ENCODE results near the gene SCN1A.
"Not testable (repeated sequence)": the region's sequence is repeated elsewhere in the genome, so short reads cannot be mapped to it uniquely, and the experiment has no call there.

Gene SCN1A

GRCh38 chr2:166135152-166135848, 7.5 kb upstream of the SCN1A start:
- no peak for DNase-seq (ENCODE audit: low read depth)

GRCh38 chr2:166134252-166135151, 6.7 kb upstream of the SCN1A start:
- no peak for DNase-seq (ENCODE audit: low read depth)

GRCh38 chr2:166133653-166134052, 5.8 kb upstream of the SCN1A start:
- DNase-seq (ENCODE audit: low read depth) = no peak

GRCh38 chr2:166128156-166128505, 311 bp upstream of the SCN1A start:
- no peak for DNase-seq (ENCODE audit: low read depth)

GRCh38 chr2:166126007-166126639, 1.7 kb downstream of the SCN1A start:
- peak; percentile 65 for DNase-seq (ENCODE audit: low read depth)

GRCh38 chr2:166125557-166125956, 2.3 kb downstream of the SCN1A start:
- DNase-seq (ENCODE audit: low read depth) = no peak

GRCh38 chr2:166118180-166118579, 9.6 kb downstream of the SCN1A start:
- DNase-seq (ENCODE audit: low read depth) = no peak

- no peak for DNase-seq (ENCODE audit: low read depth)
These were observed 10.3 kb downstream of the SCN1A start for GRCh38 chr2:166117491-166117890.

GRCh38 chr2:166115589-166115988, 12.2 kb downstream of the SCN1A start:
- no peak for DNase-seq (ENCODE audit: low read depth)

- DNase-seq (ENCODE audit: low read depth) = no peak
These were observed 15.6 kb downstream of the SCN1A start for GRCh38 chr2:166112193-166112605.

- no peak for DNase-seq (ENCODE audit: low read depth)
These were observed 21.3 kb downstream of the SCN1A start for GRCh38 chr2:166106431-166107015.

GRCh38 chr2:166104773-166105172, 23.0 kb downstream of the SCN1A start:
- DNase-seq (ENCODE audit: low read depth) = no peak

- no peak for DNase-seq (ENCODE audit: low read depth)
These were observed 23.7 kb downstream of the SCN1A start for GRCh38 chr2:166104084-166104483.

GRCh38 chr2:166103277-166103676, 24.5 kb downstream of the SCN1A start:
- not testable (repeated sequence) for DNase-seq (ENCODE audit: low read depth)

- no peak for DNase-seq (ENCODE audit: low read depth)
These were observed 33.5 kb downstream of the SCN1A start for GRCh38 chr2:166094325-166094724.

GRCh38 chr2:166092889-166093288, 34.9 kb downstream of the SCN1A start:
- DNase-seq (ENCODE audit: low read depth) = peak; percentile 3

- no peak for DNase-seq (ENCODE audit: low read depth)
These were observed 36.4 kb downstream of the SCN1A start for GRCh38 chr2:166091439-166091838.

- DNase-seq (ENCODE audit: low read depth) = no peak
These were observed 36.9 kb downstream of the SCN1A start for GRCh38 chr2:166090908-166091307.

- no peak for DNase-seq (ENCODE audit: low read depth)
These were observed 37.5 kb downstream of the SCN1A start for GRCh38 chr2:166090346-166090745.

GRCh38 chr2:166088634-166089033, 39.2 kb downstream of the SCN1A start:
- DNase-seq (ENCODE audit: low read depth) = no peak

GRCh38 chr2:166084301-166084700, 43.5 kb downstream of the SCN1A start:
- no peak for DNase-seq (ENCODE audit: low read depth)

GRCh38 chr2:166082736-166083135, 45.1 kb downstream of the SCN1A start:
- no peak for DNase-seq (ENCODE audit: low read depth)

- DNase-seq (ENCODE audit: low read depth) = no peak
These were observed 46.0 kb downstream of the SCN1A start for GRCh38 chr2:166081852-166082251.

Measured in GM04503 (cell line).